ENCODE results near the gene PSMC4.
"Not testable (repeated sequence)": the region's sequence is repeated elsewhere in the genome, so short reads cannot be mapped to it uniquely, and the experiment has no call there.

The PSMC4 gene

DNA sequence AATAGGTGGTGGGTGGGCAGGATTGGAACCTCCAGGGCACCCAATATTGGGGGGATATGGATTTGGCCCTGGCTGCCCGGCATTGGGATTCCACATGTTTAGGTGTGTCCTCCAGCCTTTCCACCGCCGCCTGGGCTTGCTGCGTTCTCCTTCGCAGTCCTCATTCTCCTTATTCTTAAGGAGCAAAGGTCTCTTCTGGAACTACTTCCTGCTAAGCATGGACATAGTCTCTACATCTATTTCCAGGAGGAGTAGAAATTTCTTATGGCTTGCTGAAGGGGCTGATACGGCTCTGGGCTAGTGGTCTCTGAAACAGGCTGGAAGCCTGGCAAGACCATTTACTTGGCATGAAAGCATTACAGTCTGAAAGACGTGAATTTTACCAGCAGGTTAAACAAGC is 27.4 kb upstream of the PSMC4 start:
- no peak for FAIRE-seq
- no peak for DNase-seq (ENCODE audit: low spot score)

DNA sequence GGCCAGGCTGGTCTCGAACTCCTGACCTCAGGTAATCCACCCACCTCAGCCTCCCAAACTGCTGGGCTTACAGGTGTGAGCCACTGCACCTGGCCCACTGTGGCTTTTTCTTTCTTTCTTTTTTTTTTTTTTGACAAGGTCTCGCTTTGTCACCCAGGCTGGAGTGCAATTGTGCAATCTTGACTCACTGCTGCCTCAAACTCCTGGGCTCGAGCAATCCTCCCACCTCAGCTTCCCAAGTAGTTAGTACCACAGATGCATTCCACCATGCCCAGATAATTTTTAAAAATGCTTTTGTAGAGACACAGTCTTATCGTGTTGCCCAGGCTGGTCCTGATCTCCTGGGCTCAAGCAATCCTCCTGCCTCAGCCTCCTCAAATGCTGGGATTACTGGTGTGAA is 24.4 kb upstream of the PSMC4 start:
- FAIRE-seq (no peak), DNase-seq (ENCODE audit: low spot score) (peak; percentile 51)

DNA sequence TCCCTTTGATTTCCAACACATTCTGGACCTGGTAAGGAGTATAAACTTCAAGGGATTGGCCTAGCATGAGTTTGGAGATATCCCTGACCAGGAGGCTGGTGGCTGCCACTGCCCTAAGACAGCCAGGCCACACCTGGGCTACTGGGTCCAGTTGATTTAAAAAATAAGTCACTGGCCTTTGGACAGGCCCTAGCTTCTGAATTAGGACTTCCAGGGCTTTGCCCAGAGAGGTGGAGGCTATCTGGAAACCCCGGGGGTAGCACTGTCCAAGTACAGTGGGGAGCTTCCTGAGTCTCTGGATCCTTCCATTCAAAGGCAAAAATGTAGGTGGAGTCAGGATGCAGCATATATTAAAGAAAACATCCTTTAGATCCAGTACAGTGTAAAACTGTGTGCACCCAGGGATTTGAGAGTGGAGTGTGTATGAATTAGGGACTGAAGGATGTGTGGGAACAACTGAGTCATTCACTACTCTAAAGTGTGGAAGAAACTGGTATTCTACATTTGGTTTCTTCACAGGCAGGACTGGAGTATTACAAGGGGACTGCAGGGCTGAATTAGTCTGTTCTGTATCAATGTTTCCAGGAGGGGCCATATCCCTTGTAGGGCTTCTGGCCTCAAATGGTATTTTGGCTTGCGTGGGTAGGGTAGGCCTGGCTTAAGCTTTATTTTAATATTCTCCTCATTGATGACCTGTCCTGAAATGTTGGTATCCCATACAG is 21.8 kb upstream of the PSMC4 start:
- DNase-seq (ENCODE audit: low spot score), result no peak
- FAIRE-seq, result no peak

DNA sequence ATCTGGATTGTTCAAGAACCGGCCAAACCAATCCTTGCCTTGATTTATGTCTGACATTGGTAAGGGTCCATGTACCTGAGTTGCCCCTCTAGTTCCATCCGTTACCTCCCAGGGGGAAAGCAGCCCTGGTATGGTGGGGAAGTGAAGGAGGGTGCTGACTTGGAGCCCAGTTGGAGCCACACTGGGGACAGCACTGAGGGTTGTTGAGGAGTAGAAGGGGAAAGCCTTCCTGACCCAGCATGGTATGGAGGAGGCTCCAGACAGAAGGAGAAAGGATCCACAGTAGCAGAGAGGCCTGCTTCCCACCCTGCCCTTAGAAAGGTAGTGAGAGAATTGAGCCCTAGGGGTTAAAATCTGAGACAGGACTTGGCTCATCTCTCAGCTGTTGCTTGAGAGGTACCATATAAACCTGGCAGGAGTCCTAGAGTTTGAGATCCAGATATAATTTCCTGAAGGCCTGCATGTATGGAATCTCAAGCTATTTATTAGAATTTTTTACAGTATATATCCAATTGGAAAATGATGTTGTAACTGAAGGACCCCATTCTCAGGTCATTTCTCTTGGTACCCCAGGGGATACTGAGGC is 19.8 kb upstream of the PSMC4 start:
- DNase-seq (ENCODE audit: low spot score), result no peak
- no peak for FAIRE-seq

DNA sequence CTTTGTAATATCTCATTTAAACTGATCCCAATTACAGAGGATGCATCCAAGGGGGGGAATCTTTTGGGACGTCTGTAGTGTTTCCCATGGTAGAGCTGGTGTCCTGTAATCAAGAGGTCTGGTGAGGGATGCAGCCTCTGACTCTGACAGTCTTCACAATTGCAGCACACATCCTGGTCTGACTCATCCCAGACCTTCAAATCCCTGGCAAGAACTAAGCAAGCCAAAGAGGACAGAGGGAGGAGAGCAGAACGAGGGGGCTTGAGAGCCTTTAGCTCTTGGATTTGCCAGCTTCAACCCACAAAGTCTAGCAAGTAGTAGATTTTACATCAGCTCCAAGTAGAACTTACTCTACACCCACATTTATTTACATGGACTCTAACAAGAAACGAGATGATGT is 19.3 kb upstream of the PSMC4 start:
- DNase-seq (ENCODE audit: low spot score) (peak; percentile 16), FAIRE-seq (no peak)

DNA sequence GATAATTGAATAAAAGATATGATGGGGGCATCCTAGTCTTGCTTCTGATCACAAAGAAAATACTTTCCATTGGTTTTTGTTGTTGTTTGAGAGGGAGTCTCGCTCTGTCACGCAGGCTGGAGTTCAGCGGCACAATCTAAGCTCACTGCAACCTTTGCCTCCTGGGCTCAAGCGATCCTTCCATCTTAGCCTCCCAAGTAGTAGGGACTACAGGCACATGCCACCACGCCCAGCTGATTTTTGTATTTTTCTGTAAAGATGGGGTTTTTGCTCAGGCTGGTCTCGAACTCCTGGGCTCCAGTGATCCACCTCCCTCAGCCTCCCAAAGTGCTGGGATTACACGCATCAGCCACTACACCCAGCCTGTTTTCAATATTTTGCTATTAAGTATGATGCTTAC is 17.1 kb upstream of the PSMC4 start:
- FAIRE-seq (no peak), DNase-seq (ENCODE audit: low spot score) (no peak)

DNA sequence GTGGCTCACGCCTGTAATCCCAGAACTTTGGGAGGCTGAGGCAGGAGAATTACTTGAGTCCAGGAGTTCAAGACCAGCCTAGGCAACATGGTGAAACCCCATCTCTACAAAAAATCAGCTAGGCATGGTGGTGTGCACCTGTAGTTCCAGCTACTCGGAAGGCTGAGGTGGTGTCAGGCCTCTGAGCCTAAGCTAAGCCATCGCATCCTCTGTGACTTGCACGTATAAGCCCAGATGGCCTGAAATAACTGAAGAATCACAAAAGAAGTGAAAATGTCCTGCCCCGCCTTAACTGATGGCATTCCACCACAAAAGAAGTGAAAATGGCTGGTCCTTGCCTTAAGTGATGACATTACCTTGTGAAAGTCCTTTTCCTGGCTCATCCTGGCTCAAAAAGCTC is 13.1 kb upstream of the PSMC4 start:
- DNase-seq (ENCODE audit: low spot score); FAIRE-seq: not testable (repeated sequence)

DNA sequence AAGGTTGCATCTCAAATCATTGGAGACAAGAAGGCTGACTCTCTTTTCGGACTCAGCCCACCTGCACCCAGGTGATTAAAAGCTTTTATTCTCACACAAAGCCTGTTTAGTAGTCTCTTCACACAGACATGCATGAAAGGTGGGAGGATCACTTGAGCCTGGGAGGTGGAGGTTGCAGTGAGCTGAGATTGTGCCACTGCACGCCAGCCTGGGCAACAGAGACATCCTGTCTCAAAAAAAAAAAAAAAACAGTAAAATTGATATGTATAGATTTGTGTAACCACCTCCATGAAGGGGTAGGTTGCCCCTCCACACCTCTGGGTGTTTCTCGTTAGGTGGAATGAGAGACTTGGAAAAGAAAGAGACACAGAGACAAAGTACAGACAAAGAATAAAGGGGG is 12.0 kb upstream of the PSMC4 start:
- not testable (repeated sequence) for FAIRE-seq

DNA sequence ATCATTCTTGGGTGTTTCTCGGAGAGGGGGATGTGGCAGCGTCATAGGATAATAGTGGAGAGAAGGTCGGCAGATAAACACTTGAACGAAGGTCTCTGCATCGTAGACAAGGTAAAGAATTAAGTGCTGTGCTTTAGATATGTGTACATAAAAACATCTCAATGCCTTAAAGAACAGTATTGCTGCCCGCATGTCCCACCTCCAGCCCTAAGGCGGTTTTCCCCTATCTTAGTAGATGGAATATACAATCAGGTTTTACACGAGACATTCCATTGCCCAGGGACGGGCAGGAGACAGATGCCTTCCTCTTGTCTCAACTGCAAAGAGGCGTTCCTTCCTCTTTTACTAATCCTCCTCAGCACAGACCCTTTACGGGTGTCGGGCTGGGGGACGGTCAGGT is 11.6 kb upstream of the PSMC4 start:
- DNase-seq (ENCODE audit: low spot score); FAIRE-seq: not testable (repeated sequence)

More for the DNA sequence above, 12.0 kb upstream of the PSMC4 start:
- DNase-seq (ENCODE audit: low spot score), result not testable (repeated sequence)

DNA sequence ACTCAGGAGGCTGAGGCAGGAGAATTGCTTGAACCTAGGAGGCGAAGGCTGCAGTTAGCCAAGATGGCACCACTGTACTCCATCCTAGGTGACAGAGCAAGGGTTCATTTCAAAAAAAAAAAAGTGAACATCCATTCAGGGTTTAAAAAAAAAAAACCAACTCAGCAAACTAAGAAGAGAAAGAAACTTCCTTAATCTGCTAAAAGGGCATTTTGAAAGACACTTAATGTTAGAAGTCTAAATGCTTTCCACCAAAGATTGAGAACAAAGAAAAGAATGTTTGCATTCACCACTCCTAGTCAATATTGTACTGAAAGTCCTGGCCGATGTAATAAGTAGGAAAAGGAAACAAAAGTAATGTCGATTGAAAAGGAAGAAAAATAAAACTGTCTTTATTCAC is 7.1 kb upstream of the PSMC4 start:
- DNase-seq (ENCODE audit: low spot score) (no peak), FAIRE-seq (no peak)

DNA sequence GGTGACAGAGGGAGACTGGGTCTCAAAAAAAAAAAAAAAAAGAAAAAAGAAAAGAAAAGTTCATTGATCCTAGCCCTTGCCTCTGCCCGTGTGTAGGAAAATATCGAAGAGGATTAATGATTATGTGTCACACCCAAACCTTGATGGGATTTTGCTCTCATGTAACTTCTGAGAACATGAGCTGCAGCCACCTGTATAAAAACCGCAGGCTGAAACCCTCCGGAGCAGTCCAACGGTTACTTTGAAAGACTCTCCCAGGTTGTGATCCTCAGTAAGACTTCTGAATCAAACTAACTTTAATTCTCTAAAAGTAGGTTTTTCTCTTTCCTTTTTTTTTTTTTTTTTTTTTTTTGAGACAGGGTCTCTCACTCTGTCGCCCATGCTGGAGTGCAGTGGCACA is 4.3 kb upstream of the PSMC4 start:
- no peak for DNase-seq (ENCODE audit: low spot score)
- no peak for FAIRE-seq

DNA sequence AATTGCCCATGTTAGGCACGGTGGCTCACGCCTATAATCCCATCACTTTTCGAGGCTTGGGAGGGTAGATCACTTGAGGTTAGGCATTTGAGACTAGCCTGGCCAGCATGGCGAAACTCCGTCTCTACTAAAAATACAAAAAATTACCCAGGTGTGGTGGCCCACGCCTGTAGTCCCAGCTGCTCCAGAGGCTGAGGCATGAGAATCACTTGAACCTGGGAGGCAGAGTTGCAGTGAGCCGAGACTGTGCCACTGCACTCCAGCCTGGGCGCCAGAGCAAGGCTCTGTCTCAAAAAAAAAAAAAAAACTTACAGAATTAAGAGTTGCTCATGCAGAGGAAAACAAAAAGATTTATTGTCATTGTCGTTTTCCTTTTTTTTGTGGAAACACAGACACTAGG is 3.4 kb upstream of the PSMC4 start:
- FAIRE-seq (no peak), DNase-seq (ENCODE audit: low spot score) (no peak)

DNA sequence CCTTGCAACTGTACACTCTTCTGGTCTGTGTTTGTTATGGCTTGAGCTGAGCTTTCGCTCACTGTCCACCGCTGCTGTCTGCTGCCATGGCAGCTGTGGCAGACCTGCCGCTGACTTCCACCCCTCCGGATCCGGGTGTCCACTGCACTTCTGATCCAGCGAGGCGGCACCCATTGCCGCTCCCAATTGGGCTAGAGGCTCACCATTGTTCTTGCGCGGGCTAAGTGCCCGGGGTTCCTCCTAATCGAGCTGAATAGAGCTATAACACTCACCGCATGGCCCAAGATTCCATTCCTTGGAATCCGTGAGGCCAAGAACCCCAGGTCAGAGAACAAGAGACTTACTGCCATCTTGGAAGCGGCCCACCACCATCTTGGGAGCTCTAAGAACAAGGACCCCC is 2.2 kb upstream of the PSMC4 start:
- FAIRE-seq, result no peak
- DNase-seq (ENCODE audit: low spot score), result no peak

DNA sequence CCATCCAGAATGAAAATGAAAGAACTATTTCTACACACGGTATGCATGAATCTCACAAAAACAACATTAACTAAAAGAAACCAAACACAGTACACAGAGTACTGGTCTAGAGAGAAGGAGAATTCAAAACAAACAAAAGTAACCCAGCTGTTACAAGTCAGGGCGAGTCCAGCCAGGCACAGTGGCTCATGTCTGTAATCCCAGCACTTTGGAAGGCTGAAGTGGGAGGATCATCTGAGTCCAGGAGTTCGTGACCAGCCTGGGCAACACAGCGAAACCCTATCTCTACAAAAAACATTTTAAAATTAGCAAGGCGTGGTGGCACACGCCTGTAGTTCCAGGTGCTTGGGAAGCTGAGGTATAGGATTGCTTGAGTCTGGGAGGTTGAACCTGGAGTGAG is 1.7 kb upstream of the PSMC4 start:
- no peak for FAIRE-seq
- DNase-seq (ENCODE audit: low spot score), result no peak

DNA sequence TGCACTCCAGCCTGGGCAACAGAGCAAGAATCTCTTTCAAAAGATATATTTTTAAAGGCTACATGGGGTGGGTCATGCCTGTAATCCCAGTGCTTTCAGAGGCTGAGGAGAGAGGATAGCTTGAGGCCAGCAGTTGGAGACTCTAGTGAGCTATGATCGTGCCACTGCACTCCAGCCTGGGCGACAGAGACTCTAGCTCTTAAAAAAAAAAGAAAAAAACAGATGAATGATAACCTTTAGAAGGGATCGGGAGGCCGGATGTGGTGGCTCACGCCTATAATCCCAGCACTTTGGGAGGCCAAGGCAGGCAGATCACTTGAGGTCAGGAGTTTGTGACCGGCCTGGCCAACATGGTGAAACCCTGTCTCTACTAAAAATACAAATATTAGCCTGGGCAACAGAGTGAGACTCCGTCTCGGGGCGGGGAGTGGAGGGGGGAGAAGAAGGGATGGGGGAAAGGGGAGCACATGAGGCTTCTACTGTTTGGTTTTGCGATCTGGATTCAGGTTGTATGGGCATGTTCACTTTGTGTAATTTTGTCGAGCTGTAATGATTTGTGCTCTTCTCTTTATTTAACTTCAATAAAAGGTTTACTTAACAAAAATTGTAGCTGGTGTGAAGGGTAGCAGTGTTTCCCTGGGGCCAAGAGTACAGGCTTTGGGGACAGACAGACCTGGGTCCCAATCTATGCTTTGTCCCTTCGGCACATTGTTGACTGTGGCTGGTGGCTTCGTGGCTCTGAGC is 1.1 kb upstream of the PSMC4 start:
- DNase-seq (ENCODE audit: low spot score) (no peak), FAIRE-seq (no peak)

DNA sequence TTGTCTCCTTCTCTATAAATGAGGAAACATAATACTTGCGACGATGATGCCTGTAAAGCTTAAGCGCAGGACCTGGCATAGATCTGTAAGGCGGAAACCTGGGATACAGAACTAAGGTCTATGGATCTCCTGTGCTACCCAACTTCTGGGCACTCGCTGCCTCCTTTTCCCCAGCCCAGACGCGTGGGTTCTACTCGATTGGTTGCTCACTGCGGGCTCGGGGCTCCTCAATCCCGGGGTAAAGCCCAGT is 615 bp upstream of the PSMC4 start:
- DNase-seq (ENCODE audit: low spot score) (no peak), FAIRE-seq (no peak)

DNA sequence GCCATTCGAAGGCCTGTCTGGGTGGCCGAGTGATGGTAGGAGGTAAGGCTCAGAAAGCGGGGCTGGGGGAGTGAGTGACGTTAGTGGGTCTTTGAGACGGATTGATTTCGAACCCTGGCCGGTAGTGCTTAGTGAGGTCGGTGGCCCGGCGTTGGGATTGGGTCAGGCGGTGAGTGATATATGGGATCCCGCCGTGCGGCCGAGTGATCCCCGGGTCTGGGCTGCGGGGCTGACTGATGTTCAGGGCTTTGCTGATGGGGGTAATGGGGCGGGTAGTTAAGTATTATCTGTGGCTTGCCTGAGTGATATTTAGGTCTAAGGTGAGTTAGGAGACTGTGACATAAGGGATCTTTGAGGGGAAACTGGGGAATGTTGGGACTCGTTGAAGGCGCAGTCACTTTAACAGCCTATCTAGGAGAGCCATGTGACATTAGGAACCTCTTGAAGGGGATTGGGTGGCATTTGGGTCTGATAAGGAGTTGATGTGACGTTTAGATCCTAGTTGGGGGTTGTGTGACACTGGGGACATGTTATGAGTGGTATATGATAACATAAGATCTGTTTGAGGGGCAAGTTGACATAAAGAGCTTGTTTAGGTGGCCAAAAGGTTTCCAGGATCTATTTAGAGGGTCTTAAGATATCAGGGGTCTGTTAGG is 543 bp downstream of the PSMC4 start:
- no peak for FAIRE-seq
- DNase-seq (ENCODE audit: low spot score), result no peak

DNA sequence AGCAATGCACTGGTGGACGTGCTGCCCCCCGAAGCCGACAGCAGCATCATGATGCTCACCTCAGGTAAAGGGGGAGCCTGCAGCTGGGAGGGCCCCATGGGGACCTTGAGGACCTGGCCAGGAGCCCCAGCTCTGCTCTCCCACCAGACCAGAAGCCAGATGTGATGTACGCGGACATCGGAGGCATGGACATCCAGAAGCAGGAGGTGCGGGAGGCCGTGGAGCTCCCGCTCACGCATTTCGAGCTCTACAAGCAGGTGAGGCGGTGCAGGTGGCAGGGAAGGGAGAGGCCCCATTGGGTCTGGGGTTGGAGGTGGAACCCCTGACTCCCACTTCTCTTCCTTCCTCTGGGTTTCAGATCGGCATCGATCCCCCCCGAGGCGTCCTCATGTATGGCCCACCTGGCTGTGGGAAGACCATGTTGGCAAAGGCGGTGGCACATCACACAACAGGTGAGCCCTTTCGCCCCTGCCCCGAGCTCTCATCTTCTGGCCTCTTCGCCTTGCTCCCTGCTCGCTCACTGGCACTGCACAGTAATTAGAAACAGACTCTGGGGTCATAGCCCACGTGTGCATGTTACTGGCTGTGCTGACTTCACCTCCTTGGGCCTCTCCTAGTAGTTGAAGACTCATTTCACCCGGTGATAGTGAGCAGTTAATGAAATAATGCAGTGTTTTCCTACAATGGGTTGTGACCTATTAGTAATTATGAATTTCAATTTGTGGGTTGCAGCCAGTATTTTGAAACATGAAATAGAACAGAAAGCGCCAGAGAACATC is 3.6 kb downstream of the PSMC4 start:
- DNase-seq (ENCODE audit: low spot score), result no peak
- no peak for FAIRE-seq

DNA sequence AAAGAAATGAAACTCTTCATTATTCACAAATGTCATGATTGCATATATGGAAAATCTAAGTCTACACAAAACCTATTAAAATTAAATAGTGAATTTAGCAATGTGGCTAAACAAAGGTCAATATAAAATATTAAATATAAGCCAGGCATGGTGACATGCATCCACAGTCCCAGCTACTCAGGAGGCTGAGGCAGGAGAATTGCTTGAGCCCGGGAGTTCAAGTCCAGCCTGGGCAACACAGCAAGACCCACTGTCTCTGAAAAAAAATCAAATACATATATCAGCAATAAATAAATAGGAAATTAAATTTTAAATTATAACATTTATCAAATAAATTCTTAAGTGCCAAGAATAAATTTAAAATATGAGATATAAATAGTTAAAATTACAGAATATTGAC is 11.9 kb downstream of the PSMC4 start:
- FAIRE-seq, result no peak
- DNase-seq (ENCODE audit: low spot score), result no peak

DNA sequence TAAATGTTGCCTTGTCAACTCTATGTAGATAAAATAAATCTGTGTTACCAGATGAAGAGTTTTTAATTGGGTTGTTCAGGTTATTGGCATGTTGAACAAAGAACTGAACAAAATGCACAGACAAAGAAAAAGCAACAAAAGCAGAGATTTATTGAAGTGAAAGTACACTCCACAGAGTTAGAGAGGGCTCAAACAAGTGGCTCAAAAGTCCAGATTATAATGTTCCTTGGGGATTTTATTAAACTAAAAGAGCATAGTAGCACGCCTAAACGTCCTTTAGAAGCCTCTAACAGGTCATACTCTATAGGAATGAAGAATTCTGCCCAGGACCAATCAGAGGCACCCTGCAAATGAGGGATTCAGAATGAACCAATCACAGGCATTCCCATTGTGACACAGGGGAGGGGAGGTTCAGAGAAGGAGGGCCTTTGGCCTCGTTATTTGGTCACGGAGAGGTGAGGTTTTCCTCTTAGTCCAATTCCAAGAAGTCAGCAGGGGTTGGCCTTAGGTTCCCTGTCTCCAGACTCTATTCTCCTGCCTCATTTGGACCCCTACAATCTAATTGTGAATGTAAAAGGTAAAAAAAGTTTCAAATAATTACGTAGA is 12.8 kb downstream of the PSMC4 start:
- DNase-seq (ENCODE audit: low spot score) (no peak), FAIRE-seq (no peak)

DNA sequence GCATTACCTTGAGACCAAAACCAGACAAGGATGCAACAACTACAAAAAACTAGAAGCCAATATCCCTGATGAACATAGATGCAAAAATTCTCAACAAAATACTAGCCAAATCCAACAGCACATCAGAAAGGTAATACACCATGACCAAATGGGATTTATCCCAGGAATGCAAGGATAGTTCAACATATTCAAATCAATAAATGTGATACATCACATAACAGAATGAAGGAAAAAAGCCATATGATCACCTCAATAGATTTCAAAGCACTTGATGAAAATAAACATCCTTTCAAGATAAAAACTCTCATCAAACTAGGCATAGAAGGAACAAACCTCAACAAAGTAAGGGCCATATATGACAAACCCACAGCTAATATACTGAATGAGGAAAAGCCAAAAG is 15.7 kb downstream of the PSMC4 start:
- no peak for DNase-seq (ENCODE audit: low spot score)
- FAIRE-seq, result no peak
